Trophoblast cell (in vitro differentiated cells and primary cell): ENCODE measurements around the gene GHR.

Experiments used
- DNase-seq, 2 donors: peaks; one replicate each; pipeline ENCODE4 v3.0.0-alpha.2; 2016
- H2AFZ ChIP-seq: 2 replicates; pipeline ENCODE4 v1.6.1; 2013; ENCODE audit warnings: low read length, moderate library complexity, mild to moderate bottlenecking; ENCODE audit not compliant: insufficient read depth, poor library complexity
- H2AK5ac ChIP-seq: 2 replicates; pipeline ENCODE4 v1.6.1; 2013; ENCODE audit warnings: mild to moderate bottlenecking, low read length
- H2BK120ac ChIP-seq: 2 replicates; pipeline ENCODE4 v1.6.1; 2013; ENCODE audit warnings: low read length, mild to moderate bottlenecking, moderate library complexity; ENCODE audit not compliant: insufficient read depth, poor library complexity
- H2BK12ac ChIP-seq: 2 replicates; pipeline ENCODE4 v1.6.1; 2013; ENCODE audit warnings: mild to moderate bottlenecking, low read length, moderate library complexity
- H2BK5ac ChIP-seq: 2 replicates; pipeline ENCODE4 v1.6.1; 2013; ENCODE audit warnings: low read length, low read depth, moderate library complexity, mild to moderate bottlenecking; ENCODE audit not compliant: poor library complexity
- H3K14ac ChIP-seq: 2 replicates; pipeline ENCODE4 v1.6.1; 2013; ENCODE audit warnings: mild to moderate bottlenecking, low read length
- H3K18ac ChIP-seq: 2 replicates; pipeline ENCODE4 v1.6.1; 2013; ENCODE audit warnings: mild to moderate bottlenecking, low read length
- H3K23ac ChIP-seq: 2 replicates; pipeline ENCODE4 v1.6.1; 2013; ENCODE audit warnings: low read length
- H3K27ac ChIP-seq: 2 replicates; pipeline ENCODE4 v1.5.1; 2013; ENCODE audit warnings: low read depth, mild to moderate bottlenecking, inconsistent platforms, low read length, moderate library complexity
- H3K27me3 ChIP-seq: 2 replicates; pipeline ENCODE4 v1.6.1; 2013; ENCODE audit warnings: inconsistent platforms, mild to moderate bottlenecking, low read length, moderate library complexity; ENCODE audit not compliant: insufficient read depth
- H3K36me3 ChIP-seq, 2 experiments: 1 replicate in 1 of 2; 2 replicates in 1 of 2; pipeline ENCODE4 v1.6.1; 2013; ENCODE audit warnings: low read length in 2 of 2, mild to moderate bottlenecking in 2 of 2, moderate library complexity in 1 of 2; ENCODE audit not compliant: insufficient read depth in 2 of 2, control insufficient read depth in 1 of 2
- H3K4ac ChIP-seq: 2 replicates; pipeline ENCODE4 v1.6.1; 2013; ENCODE audit warnings: low read depth, mild to moderate bottlenecking, low read length, moderate library complexity
- H3K4me1 ChIP-seq, 2 experiments: 1 replicate in 1 of 2; 2 replicates in 1 of 2; pipeline ENCODE4 v1.6.1; 2013; ENCODE audit warnings: low read length in 2 of 2, mild to moderate bottlenecking in 2 of 2, moderate library complexity in 1 of 2; ENCODE audit not compliant: insufficient read depth in 2 of 2, control insufficient read depth in 1 of 2
- H3K4me2 ChIP-seq: 2 replicates; pipeline ENCODE4 v1.6.1; 2013; ENCODE audit warnings: inconsistent platforms, mild to moderate bottlenecking, low read length, moderate library complexity
- H3K4me3 ChIP-seq: 2 replicates; pipeline ENCODE4 v1.5.1; 2013; ENCODE audit warnings: mild to moderate bottlenecking, low read depth, low read length, inconsistent platforms
- H3K79me1 ChIP-seq: one replicate; pipeline ENCODE4 v1.6.1; 2013; ENCODE audit warnings: low read length
- H3K79me2 ChIP-seq: 2 replicates; pipeline ENCODE4 v1.6.1; 2013; ENCODE audit warnings: low read length, mild to moderate bottlenecking; ENCODE audit not compliant: control insufficient read depth, insufficient read depth, poor library complexity
- H3K9ac ChIP-seq: 2 replicates; pipeline ENCODE4 v1.6.1; 2013; ENCODE audit warnings: mild to moderate bottlenecking, low read length
- H3K9me3 ChIP-seq: 2 replicates; pipeline ENCODE4 v1.6.1; 2013; ENCODE audit warnings: low read depth, mild to moderate bottlenecking, control low read depth, inconsistent platforms, low read length; ENCODE audit not compliant: insufficient read depth
- H4K12ac ChIP-seq: 2 replicates; pipeline ENCODE4 v1.6.1; 2013; ENCODE audit warnings: low read depth, mild to moderate bottlenecking, low read length, moderate library complexity
- H4K8ac ChIP-seq: 2 replicates; pipeline ENCODE4 v1.6.1; 2013; ENCODE audit warnings: low read depth, mild to moderate bottlenecking, low read length, moderate library complexity
- H4K91ac ChIP-seq: one replicate; pipeline ENCODE4 v1.6.1; 2013; ENCODE audit warnings: low read depth, mild to moderate bottlenecking, low read length, moderate library complexity
- WGBS: extraction: QIAGEN DNeasy Blood & Tissue Kit; methylation state at CpG from one replicate; pipeline ENCODE4 v1.1.7; 2013; ENCODE audit warnings: missing lambda C conversion rate; ENCODE audit not compliant: insufficient read length, insufficient coverage; ENCODE audit errors: extremely low coverage; 5-methylcytosine and 5-hydroxymethylcytosine counted together

Gene GHR

DNA sequence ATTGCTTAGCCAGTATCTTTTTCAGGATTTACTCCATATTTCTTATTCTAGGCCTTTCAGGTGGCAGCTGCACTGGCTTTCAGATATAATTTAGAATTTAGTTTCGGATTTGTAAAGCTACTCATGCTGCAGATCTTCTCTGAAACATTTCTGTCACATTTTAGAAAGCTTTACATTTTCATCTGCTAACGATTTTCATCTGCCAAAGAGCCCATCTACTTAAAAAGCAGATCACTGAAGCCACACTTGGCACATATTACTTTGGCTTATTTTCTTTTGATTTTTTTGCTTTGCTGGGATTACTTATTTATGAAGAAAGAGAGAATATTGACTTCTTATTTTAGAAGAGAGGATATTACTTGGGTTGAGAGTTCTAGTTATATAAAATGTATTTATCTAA is 98.2 kb downstream of the GHR start:
- no peak overlapping the region for H3K27ac ChIP-seq
- H4K91ac ChIP-seq = no peak overlapping the region

DNA sequence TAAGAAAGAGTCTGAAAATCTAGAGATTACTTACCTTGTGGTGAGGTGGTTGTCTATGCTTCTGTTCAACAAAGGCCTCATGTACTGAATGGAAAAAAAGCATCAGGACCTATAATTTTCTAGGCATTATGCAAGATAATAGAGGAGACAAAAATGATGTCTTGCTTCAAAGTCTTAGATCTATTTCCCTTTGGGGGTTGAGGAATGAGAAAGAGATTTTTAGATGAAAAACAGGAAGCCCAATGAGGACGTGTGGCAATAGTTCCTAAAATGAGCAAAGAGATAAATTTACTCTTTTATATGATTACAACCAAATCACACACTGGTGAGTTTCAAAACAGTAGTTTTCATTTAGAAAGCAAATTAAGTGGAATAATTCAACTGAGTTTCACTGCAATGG is 99.5 kb downstream of the GHR start:
- Histone ChIP-seq H2BK120ac (no peak overlapping the region), H2AFZ (no peak overlapping the region), H3K4ac (no peak overlapping the region), H3K36me3 (no peaks in the 10 kb centered on the region), H2BK12ac (no peak overlapping the region), H3K79me1 (no peaks in the 10 kb centered on the region), H4K12ac (no peak overlapping the region), H3K4me2 (no peak overlapping the region), H3K27me3 (no peaks in the 10 kb centered on the region), H3K18ac (no peak overlapping the region), H2BK5ac (no peak overlapping the region), H3K4me3 (no peak overlapping the region), H3K14ac (no peak overlapping the region), H2AK5ac (no peak overlapping the region), H4K8ac (no peak overlapping the region), H3K27ac (no peak overlapping the region), H4K91ac (no peak overlapping the region), H3K9ac (no peak overlapping the region), H3K9me3 (no peaks in the 10 kb centered on the region), H3K23ac (no peak overlapping the region), H3K4me1 (no peaks in the 10 kb centered on the region), H3K79me2 (no peaks in the 10 kb centered on the region)
- no CpG with 5 or more reads among the region's 1 CpG for WGBS
- no peak for DNase-seq

More for the DNA sequence above, 98.2 kb downstream of the GHR start:
- Histone ChIP-seq H3K18ac (no peak overlapping the region), H2BK5ac (no peak overlapping the region), H3K9me3 (no peaks in the 10 kb centered on the region), H2BK120ac (no peak overlapping the region), H3K4ac (no peak overlapping the region), H3K4me1 (no peaks in the 10 kb centered on the region), H3K79me2 (no peaks in the 10 kb centered on the region), H2BK12ac (no peak overlapping the region), H3K36me3 (no peaks in the 10 kb centered on the region), H3K4me2 (no peak overlapping the region), H2AK5ac (no peak overlapping the region), H3K4me3 (no peak overlapping the region), H2AFZ (no peak overlapping the region), H3K14ac (no peak overlapping the region), H3K23ac (no peak overlapping the region), H3K79me1 (no peaks in the 10 kb centered on the region), H3K27me3 (no peaks in the 10 kb centered on the region), H3K9ac (no peak overlapping the region), H4K8ac (no peak overlapping the region), H4K12ac (no peak overlapping the region)
- no peak for DNase-seq
- WGBS = no CpG with 5 or more reads among the region's 2 CpGs

DNA sequence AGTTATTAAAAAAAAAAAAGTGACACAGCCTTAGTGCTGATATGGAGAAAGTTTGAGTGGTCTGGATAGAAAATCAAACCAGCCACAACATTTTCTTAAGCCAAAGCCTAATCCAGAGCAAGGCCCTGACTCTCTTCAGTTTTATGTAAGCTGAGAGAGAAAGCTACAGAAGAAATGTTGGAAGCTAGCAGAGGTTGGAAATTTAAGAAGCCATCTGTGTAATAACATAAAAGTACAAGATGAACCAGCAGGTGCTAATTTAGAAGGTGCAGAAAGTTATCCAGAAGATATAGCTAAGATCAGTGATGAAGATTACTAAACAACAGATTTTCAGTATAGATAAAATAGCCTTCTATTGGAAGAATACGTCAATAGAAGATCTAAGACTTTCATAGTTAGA is 102.9 kb downstream of the GHR start:
- H3K36me3 ChIP-seq = no peaks in the 10 kb centered on the region
- H2BK120ac ChIP-seq = no peak overlapping the region
- no peak overlapping the region for H3K27ac ChIP-seq
- no peak overlapping the region for H4K12ac ChIP-seq
- H3K14ac ChIP-seq = no peak overlapping the region
- H2BK12ac ChIP-seq = no peak overlapping the region
- H3K9me3 ChIP-seq = no peaks in the 10 kb centered on the region
- no peak overlapping the region for H4K8ac ChIP-seq
- no peak overlapping the region for H2AK5ac ChIP-seq
- no peak overlapping the region for H2AFZ ChIP-seq
- no peak overlapping the region for H4K91ac ChIP-seq
- no peak overlapping the region for H3K4ac ChIP-seq
- no peak overlapping the region for H3K4me2 ChIP-seq
- no peak overlapping the region for H3K9ac ChIP-seq
- H3K4me1 ChIP-seq = no peaks in the 10 kb centered on the region
- H3K27me3 ChIP-seq = no peaks in the 10 kb centered on the region
- H3K4me3 ChIP-seq = no peak overlapping the region
- no peak overlapping the region for H3K23ac ChIP-seq
- WGBS = no CpG with 5 or more reads among the region's 1 CpG
- DNase-seq = no peak
- H3K79me1 ChIP-seq = no peaks in the 10 kb centered on the region
- no peak overlapping the region for H3K18ac ChIP-seq
- no peaks in the 10 kb centered on the region for H3K79me2 ChIP-seq
- H2BK5ac ChIP-seq = no peak overlapping the region

DNA sequence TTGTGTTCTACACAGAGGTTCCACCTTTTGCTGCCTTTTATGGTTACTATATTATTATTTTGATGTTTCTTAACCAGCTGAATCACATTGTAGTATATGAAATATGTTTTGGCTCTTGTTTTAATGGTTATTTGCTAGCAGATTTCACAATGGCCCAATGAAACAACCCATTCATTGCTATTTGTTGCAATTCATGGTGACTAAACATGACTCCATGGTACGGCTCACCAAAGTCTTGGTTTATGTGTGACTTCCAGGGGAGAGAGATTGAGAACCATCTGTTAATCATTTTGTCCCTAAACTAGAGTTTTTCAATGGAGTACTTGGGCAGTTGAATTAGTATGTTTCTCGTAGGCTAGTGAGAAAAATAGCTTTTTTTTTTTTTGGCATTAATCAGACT is 108.4 kb downstream of the GHR start:
- WGBS = no CpG with 5 or more reads among the region's 2 CpGs
- H3K9ac ChIP-seq = no peak overlapping the region
- H2AFZ ChIP-seq = no peak overlapping the region
- H4K91ac ChIP-seq = no peak overlapping the region
- H4K12ac ChIP-seq = no peak overlapping the region
- no peak overlapping the region for H3K18ac ChIP-seq
- no peaks in the 10 kb centered on the region for H3K79me2 ChIP-seq
- no peaks in the 10 kb centered on the region for H3K79me1 ChIP-seq
- no peak overlapping the region for H3K27ac ChIP-seq
- no peak overlapping the region for H2AK5ac ChIP-seq
- H3K23ac ChIP-seq = no peak overlapping the region
- H4K8ac ChIP-seq = no peak overlapping the region
- no peak overlapping the region for H3K4me2 ChIP-seq
- no peak overlapping the region for H2BK5ac ChIP-seq
- no peak overlapping the region for H2BK120ac ChIP-seq
- no peaks in the 10 kb centered on the region for H3K9me3 ChIP-seq
- no peaks in the 10 kb centered on the region for H3K36me3 ChIP-seq
- no peaks in the 10 kb centered on the region for H3K27me3 ChIP-seq
- no peaks in the 10 kb centered on the region for H3K4me1 ChIP-seq
- no peak overlapping the region for H3K4me3 ChIP-seq
- DNase-seq = no peak
- no peak overlapping the region for H3K4ac ChIP-seq
- H2BK12ac ChIP-seq = no peak overlapping the region
- H3K14ac ChIP-seq = no peak overlapping the region

DNA sequence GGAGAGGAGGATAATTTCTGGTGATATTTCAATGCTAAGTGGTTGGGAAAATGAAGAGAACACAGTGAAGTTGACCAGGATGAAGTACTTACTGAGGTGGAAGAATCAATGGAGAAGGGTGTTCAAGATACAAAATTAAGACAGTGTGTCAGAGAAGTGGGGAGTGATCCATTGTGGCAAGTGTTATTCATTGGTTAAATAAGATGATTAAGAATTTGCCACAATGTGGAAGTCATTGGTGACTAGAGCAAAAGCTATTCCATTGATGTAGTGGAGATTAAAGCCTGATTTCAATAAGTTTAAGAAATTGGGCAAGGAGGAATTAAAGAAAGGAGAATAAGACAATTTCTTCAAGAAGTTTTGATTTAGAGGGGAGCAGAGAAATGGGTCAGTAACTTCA is 118.9 kb downstream of the GHR start:
- Histone ChIP-seq H3K4me1 (no peaks in the 10 kb centered on the region), H4K8ac (no peak overlapping the region), H4K12ac (no peak overlapping the region), H3K79me2 (no peaks in the 10 kb centered on the region), H3K14ac (no peak overlapping the region), H3K4ac (no peak overlapping the region), H3K9ac (no peak overlapping the region), H3K27me3 (no peaks in the 10 kb centered on the region), H2BK12ac (no peak overlapping the region), H2BK120ac (no peak overlapping the region), H3K18ac (no peak overlapping the region), H3K23ac (no peak overlapping the region), H3K4me2 (no peak overlapping the region), H3K4me3 (no peak overlapping the region), H3K36me3 (no peaks in the 10 kb centered on the region), H2AK5ac (no peak overlapping the region), H3K27ac (no peak overlapping the region), H2BK5ac (no peak overlapping the region), H2AFZ (no peak overlapping the region), H3K79me1 (no peaks in the 10 kb centered on the region), H3K9me3 (no peaks in the 10 kb centered on the region), H4K91ac (no peak overlapping the region)
- DNase-seq = no peak
